ENCODE measurements around the gene COL27A1.
"Not testable (repeated sequence)": the region's sequence is repeated elsewhere in the genome, so short reads cannot be mapped to it uniquely, and the experiment has no call there.

Gene COL27A1

DNA sequence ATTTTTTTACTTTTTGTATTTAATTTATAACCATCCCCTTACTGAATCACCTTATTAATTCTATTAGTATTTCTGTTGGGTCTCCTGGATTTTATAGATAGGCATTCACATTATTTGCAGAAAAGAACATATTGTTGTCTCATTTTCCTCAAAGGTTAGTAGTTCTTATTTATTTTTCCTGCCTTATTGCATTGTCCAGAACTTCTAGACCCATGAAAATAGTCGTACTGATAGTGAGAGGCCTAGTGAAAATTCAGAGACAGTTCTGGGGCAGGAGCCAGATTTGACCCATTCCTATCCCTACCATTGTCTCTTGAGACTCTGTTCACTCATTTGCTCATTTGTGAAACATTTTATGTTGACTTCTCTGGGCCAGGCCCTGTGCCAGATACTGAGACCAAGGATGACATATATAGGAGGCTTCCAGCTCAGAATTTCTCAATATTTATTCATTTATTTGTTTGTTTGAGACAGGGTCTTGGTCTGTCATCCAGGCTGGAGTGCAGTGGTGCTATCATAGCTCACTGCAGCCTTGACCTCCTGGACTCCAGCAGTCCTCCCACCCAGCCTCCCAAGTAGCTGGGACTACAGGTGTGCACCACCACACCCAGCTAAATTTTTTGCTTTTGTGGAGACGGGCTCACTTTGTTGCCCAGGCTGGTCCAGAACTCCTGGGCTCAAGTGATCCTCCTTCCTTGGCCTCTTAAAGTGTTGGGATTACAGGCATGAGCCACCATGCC, 34.7 kb downstream of the COL27A1 start:
- DNase-seq (ENCODE audit: insufficient read length, low spot score) = no peak
- no peak for FAIRE-seq
- TF ChIP-seq, protein P1, sequence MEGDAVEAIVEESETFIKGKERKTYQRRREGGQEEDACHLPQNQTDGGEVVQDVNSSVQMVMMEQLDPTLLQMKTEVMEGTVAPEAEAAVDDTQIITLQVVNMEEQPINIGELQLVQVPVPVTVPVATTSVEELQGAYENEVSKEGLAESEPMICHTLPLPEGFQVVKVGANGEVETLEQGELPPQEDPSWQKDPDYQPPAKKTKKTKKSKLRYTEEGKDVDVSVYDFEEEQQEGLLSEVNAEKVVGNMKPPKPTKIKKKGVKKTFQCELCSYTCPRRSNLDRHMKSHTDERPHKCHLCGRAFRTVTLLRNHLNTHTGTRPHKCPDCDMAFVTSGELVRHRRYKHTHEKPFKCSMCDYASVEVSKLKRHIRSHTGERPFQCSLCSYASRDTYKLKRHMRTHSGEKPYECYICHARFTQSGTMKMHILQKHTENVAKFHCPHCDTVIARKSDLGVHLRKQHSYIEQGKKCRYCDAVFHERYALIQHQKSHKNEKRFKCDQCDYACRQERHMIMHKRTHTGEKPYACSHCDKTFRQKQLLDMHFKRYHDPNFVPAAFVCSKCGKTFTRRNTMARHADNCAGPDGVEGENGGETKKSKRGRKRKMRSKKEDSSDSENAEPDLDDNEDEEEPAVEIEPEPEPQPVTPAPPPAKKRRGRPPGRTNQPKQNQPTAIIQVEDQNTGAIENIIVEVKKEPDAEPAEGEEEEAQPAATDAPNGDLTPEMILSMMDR (IDR thresholded peaks at IDR 0.05; ENCODE audit: insufficient read depth, missing control alignments) = no peak

DNA sequence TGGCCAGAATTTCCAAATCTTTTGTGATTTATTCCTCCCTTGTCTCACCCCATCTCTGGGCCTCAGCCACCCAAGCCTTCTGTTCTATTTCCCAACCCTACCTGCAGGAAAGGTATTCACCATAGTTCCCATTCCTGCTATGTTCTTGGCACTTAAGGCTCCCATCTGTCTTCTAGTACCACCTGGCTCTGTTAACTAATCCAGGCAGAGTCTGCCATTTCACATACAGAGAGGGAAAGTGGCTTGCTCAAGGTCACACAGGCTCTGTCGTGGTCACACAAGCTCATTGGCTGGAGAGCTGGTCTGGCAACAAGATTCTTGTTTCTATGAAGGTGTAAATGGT, 35.2 kb downstream of the COL27A1 start:
- DNase-seq (ENCODE audit: insufficient read length, low spot score) = no peak
- FAIRE-seq = no peak
- TF ChIP-seq, protein P1 (IDR thresholded peaks at IDR 0.05; ENCODE audit: insufficient read depth, missing control alignments) = no peak

DNA sequence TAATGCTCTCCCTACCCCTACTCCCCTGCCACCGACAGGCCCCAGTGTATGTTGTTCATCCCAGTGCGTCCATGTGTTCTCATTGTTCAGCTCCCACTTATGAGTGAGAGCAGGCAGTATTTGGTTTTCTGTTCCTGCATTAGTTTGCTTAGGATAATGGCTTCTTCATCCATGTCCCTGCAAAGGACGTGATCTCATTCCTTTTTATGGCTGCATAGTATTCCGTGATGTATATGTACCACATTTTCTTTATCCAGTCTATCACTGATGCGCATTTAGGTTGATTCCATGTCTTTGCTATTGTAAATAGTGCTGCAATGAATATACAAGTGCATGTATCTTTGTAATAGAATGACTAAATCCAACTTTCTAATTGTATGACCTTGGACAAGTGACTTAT, 36.1 kb downstream of the COL27A1 start:
- DNase-seq (ENCODE audit: insufficient read length, low spot score); FAIRE-seq: not testable (repeated sequence)

DNA sequence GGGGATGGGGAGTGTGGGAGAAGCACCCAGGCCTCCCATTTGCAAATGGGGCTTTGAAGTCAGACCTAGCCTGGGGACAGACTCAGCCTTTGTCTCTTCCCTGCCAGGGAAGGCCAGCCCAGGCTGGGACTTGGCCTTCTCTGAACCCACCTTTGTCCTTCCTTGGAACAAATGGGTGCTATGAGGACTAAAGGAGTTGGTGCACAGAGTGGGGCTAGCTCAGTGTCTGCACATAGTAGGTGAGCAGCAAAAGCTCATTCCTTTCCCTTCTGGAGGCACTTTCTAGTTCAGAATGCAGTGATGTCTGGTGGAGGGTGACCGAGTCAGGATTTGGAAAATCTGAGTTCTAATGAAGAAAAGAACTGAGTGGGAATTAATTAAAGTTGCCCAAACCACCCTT, 37.2 kb downstream of the COL27A1 start:
- DNase-seq (ENCODE audit: insufficient read length, low spot score) (no peak), FAIRE-seq (no peak)
- TF ChIP-seq, protein P1 (IDR thresholded peaks at IDR 0.05; ENCODE audit: insufficient read depth, missing control alignments) = no peak

DNA sequence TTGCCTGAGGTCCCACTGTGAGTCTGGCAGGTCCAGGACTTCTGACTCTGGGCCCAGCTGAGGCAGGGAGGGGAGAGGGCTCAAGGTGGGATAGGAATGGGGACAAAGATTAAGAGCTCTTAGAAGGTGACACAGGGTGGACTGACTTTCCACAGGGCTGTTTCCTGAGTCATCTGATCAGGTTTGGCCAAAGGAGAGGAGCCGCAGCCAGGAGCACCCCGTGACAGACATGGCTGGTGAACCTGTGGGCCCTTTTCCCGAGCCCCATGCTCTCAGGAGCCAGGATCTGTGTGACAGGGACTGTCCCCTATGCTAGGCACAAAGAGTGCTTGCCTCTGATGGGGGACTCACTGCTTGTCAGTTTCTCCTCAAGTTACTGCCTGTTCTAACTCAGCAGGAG, 37.8 kb downstream of the COL27A1 start:
- DNase-seq (ENCODE audit: insufficient read length, low spot score) (no peak), FAIRE-seq (no peak)

DNA sequence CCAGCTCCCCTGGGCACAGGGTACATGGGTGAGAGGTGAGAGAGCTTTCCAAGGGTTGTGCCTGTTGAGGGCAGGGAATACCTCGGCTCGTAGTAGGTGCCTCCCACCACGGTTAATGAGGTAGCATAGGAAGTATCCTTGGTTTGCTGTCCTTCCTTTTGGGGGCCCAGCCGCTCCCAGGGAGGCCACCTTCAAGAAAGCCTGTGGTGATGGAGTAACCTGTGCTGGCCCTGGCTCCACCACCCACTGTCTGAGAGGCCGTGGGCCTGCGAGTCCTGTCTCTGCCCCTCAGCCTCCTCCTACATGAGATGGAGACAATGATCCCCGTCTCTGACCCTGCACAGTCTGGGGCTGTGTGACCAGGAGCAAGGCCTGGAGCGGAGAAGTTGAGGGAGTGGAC, 40.8 kb downstream of the COL27A1 start:
- DNase-seq (ENCODE audit: insufficient read length, low spot score) (no peak), FAIRE-seq (no peak)
- TF ChIP-seq, protein P1 (IDR thresholded peaks at IDR 0.05; ENCODE audit: insufficient read depth, missing control alignments) = no peak

More for the DNA sequence above, 37.8 kb downstream of the COL27A1 start:
- TF ChIP-seq, protein P1 (IDR thresholded peaks at IDR 0.05; ENCODE audit: insufficient read depth, missing control alignments) = no peak

DNA sequence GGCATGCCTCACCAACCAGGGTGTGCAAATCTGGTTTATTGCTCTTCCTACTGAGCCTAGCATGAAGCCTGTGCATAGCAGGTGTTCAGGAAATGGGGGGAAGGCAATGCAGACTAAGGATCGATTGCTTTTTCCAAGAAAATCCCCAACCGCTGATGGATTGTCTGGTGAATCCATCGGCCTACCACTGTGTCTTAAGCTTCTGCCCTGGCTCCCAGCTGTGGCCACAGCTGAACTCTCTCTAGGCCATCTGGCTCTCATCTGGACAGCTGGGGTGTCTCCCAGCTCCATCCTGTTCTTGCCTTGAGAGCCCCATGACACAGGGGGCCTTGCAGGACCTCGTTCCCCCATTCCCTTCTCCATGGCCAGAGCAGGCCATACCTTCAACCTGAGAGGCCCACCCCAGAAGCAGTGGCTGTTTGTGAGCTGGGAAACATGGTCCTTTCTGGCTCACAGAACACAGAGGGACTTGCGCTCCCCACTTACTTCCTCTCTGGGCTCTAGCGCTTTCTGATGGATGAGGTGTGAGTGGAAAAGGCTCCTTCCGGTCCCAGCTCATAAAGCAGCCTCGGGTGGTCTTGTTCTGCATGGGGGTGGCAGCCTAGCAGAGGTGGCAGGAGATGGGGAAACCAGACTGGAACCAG, 41.8 kb downstream of the COL27A1 start:
- TF ChIP-seq, protein P1 (IDR thresholded peaks at IDR 0.05; ENCODE audit: insufficient read depth, missing control alignments) = no peak
- FAIRE-seq = no peak
- no peak for DNase-seq (ENCODE audit: insufficient read length, low spot score)
